Right lobe of liver (tissue), 4 donors: ENCODE data around the gene ADGRG6.

Experiments
- POLR2A ChIP-seq: fragments of 450-650 bp; IDR thresholded peaks from one replicate; pipeline ENCODE4 v1.6.1; 2017; ENCODE audit warnings: antibody characterized with exemption, mild to moderate bottlenecking
- TF ChIP-seq, protein P1 (sequence below), 4 donors: fragments of 200-600 bp in 3 of 4; fragments of 450-650 bp in 1 of 4; IDR thresholded peaks; one replicate each; pipeline versions ENCODE4 v1.5.1 to v1.8.0; 2016 to 2022; ENCODE audit warnings: antibody characterized with exemption in 4 of 4, mild to moderate bottlenecking in 2 of 4
- donor health status: DM: no; HTN: no; CAD: no.
- donor health status: DM: no; HTN: no; CAD: no.
- donor health status: DM: no; HTN: yes; CAD: no.

DNA sequence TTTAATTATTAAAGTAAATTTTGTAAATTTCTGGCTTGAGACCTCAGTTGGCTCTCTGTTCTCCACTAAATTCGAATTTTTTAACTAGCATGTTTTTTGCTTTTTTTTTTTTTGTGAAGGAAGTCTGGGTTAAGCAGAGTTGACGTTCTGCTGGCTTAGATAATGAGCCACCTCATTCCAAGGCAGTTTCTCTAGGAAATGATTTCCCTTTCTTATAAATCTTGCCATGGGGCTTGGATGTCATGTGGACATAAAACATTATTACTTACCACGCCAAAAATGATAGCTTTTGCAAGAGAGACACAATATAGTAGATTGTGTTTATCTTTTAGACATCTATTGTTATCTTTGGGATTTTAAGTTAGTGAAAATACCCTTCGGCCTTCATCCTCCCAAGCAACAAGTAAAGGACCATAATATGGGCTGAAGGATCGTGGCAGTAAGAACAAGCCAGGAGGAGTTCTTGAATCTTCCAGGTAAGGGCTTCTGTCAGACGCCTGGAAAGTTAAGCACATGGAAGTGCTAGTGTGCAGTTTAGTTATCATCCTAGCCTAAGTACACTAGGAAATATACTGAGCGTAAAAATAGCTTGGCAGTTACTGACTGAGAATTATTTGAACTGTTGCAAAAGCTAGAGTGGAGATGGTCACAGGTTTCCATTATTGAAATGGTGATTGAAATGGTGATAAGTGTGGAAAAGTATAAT lies 30.7 kb downstream of the ADGRG6 start:
- TF ChIP-seq, protein P1, sequence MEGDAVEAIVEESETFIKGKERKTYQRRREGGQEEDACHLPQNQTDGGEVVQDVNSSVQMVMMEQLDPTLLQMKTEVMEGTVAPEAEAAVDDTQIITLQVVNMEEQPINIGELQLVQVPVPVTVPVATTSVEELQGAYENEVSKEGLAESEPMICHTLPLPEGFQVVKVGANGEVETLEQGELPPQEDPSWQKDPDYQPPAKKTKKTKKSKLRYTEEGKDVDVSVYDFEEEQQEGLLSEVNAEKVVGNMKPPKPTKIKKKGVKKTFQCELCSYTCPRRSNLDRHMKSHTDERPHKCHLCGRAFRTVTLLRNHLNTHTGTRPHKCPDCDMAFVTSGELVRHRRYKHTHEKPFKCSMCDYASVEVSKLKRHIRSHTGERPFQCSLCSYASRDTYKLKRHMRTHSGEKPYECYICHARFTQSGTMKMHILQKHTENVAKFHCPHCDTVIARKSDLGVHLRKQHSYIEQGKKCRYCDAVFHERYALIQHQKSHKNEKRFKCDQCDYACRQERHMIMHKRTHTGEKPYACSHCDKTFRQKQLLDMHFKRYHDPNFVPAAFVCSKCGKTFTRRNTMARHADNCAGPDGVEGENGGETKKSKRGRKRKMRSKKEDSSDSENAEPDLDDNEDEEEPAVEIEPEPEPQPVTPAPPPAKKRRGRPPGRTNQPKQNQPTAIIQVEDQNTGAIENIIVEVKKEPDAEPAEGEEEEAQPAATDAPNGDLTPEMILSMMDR (IDR thresholded peaks at IDR 0.05), result no peak
- TF ChIP-seq POLR2A, result no peak
